Measurements from ENCODE around the gene GDPD4.

DNA sequence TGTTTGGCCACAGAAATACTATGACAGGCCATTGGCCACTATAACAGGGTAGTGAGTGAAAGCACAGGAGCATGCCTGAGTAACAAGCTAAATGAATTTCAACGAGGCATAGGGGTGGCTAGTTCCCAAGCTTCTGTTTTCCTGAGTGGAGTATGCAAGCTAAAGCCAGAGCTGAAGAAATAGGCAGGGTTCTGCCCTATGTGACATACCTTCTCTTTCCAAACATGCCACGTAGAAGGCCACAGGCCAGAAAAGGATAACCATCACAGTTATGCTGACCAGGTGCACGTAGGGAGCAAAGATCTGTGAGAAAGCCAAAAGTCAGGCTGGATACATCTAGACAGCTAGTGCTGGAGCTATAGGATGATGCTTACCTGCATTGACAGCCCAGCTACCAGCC lies 30.6 kb downstream of the GDPD4 start:
- TF ChIP-seq MAZ (IDR thresholded peaks at IDR 0.05; ENCODE audit: borderline replicate concordance, low read depth, low read length), result no peak
- no peak for TF ChIP-seq MAFK (IDR thresholded peaks at IDR 0.05; ENCODE audit: low read depth, low read length)
- TF ChIP-seq, protein P1, sequence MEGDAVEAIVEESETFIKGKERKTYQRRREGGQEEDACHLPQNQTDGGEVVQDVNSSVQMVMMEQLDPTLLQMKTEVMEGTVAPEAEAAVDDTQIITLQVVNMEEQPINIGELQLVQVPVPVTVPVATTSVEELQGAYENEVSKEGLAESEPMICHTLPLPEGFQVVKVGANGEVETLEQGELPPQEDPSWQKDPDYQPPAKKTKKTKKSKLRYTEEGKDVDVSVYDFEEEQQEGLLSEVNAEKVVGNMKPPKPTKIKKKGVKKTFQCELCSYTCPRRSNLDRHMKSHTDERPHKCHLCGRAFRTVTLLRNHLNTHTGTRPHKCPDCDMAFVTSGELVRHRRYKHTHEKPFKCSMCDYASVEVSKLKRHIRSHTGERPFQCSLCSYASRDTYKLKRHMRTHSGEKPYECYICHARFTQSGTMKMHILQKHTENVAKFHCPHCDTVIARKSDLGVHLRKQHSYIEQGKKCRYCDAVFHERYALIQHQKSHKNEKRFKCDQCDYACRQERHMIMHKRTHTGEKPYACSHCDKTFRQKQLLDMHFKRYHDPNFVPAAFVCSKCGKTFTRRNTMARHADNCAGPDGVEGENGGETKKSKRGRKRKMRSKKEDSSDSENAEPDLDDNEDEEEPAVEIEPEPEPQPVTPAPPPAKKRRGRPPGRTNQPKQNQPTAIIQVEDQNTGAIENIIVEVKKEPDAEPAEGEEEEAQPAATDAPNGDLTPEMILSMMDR (conservative IDR thresholded peaks at IDR 0.05; ENCODE audit: low read depth, low read length), result no peak
- TF ChIP-seq FOS (IDR thresholded peaks at IDR 0.05; ENCODE audit: low read depth, low read length), result no peak
- no peak for TF ChIP-seq CHD1 (IDR thresholded peaks at IDR 0.05; ENCODE audit: low read depth, low read length)
- no peak for TF ChIP-seq BHLHE40 (IDR thresholded peaks at IDR 0.05; ENCODE audit: low read depth, low read length)
- TF ChIP-seq POLR2A (IDR thresholded peaks at IDR 0.05; ENCODE audit: low read depth, low read length), result no peak
- no peak for TF ChIP-seq MXI1 (IDR thresholded peaks at IDR 0.05; ENCODE audit: borderline replicate concordance, low read depth, low read length)
- no peak for TF ChIP-seq RFX5 (IDR thresholded peaks at IDR 0.05; ENCODE audit: low read depth, low read length)
- TF ChIP-seq RCOR1 (IDR thresholded peaks at IDR 0.05; ENCODE audit: insufficient replicate concordance, low read length), result no peak
- TF ChIP-seq, protein P2, sequence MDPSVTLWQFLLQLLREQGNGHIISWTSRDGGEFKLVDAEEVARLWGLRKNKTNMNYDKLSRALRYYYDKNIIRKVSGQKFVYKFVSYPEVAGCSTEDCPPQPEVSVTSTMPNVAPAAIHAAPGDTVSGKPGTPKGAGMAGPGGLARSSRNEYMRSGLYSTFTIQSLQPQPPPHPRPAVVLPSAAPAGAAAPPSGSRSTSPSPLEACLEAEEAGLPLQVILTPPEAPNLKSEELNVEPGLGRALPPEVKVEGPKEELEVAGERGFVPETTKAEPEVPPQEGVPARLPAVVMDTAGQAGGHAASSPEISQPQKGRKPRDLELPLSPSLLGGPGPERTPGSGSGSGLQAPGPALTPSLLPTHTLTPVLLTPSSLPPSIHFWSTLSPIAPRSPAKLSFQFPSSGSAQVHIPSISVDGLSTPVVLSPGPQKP (IDR thresholded peaks at IDR 0.05; ENCODE audit: borderline replicate concordance, low read depth, low read length), result no peak
- no peak for TF ChIP-seq RAD21 (IDR thresholded peaks at IDR 0.05; ENCODE audit: low read length)
- TF ChIP-seq CEBPB (IDR thresholded peaks at IDR 0.05; ENCODE audit: low read depth, low read length), result no peak
